ENCODE measurements around the gene MTHFD1L.
"Not testable (repeated sequence)": the region's sequence is repeated elsewhere in the genome, so short reads cannot be mapped to it uniquely, and the experiment has no call there.

MTHFD1L gene

GRCh38 chr6:151109869-151110575 lies 244.5 kb downstream of the MTHFD1L start:
- no peak overlapping the region for H3K4me2 ChIP-seq
- H2AFZ ChIP-seq (ENCODE audit: low read depth), result no peak overlapping the region
- H4K20me1 ChIP-seq (ENCODE audit: insufficient read depth), result no peaks in the 10 kb centered on the region
- no peak overlapping the region for H3K27ac ChIP-seq
- H3K79me2 ChIP-seq (ENCODE audit: insufficient read depth, low read depth), result no peaks in the 10 kb centered on the region
- no peak for TF ChIP-seq CTCF (conservative IDR thresholded peaks at IDR 0.05; ENCODE audit: low read depth, low read length)
- no peak overlapping the region for H3K9ac ChIP-seq
- no peaks in the 10 kb centered on the region for H3K36me3 ChIP-seq (ENCODE audit: insufficient read depth)
- no peak overlapping the region for H3K4me3 ChIP-seq (IDR thresholded peaks at IDR 0.05; ENCODE audit: insufficient read depth, low read depth, low read length)
- H3K4me1 ChIP-seq (ENCODE audit: low read depth, poor library complexity, severe bottlenecking), result no peaks in the 10 kb centered on the region
- H3K27me3 ChIP-seq (ENCODE audit: insufficient read depth, low read depth), result no peaks in the 10 kb centered on the region

GRCh38 chr6:151110576-151110905 lies 245.0 kb downstream of the MTHFD1L start:
- no peak for TF ChIP-seq CTCF (conservative IDR thresholded peaks at IDR 0.05; ENCODE audit: low read depth, low read length)
- Histone ChIP-seq H4K20me1 (ENCODE audit: insufficient read depth) (no peaks in the 10 kb centered on the region), H3K4me3 (IDR thresholded peaks at IDR 0.05; ENCODE audit: insufficient read depth, low read depth, low read length) (no peak overlapping the region), H3K27me3 (ENCODE audit: insufficient read depth, low read depth) (no peaks in the 10 kb centered on the region), H3K79me2 (ENCODE audit: insufficient read depth, low read depth) (no peaks in the 10 kb centered on the region), H3K9ac (no peak overlapping the region), H3K36me3 (ENCODE audit: insufficient read depth) (no peaks in the 10 kb centered on the region), H3K4me2 (no peak overlapping the region), H3K4me1 (ENCODE audit: low read depth, poor library complexity, severe bottlenecking) (no peaks in the 10 kb centered on the region), H2AFZ (ENCODE audit: low read depth) (no peak overlapping the region), H3K27ac (no peak overlapping the region)

GRCh38 chr6:151111670-151112069 lies 246.2 kb downstream of the MTHFD1L start:
- Histone ChIP-seq H3K4me2 (no peak overlapping the region), H3K4me1 (ENCODE audit: low read depth, poor library complexity, severe bottlenecking) (no peaks in the 10 kb centered on the region), H3K36me3 (ENCODE audit: insufficient read depth) (no peaks in the 10 kb centered on the region), H4K20me1 (ENCODE audit: insufficient read depth) (no peaks in the 10 kb centered on the region), H3K9ac (no peak overlapping the region), H3K79me2 (ENCODE audit: insufficient read depth, low read depth) (no peaks in the 10 kb centered on the region), H3K4me3 (IDR thresholded peaks at IDR 0.05; ENCODE audit: insufficient read depth, low read depth, low read length) (no peak overlapping the region), H3K27ac (no peak overlapping the region), H3K27me3 (ENCODE audit: insufficient read depth, low read depth) (no peaks in the 10 kb centered on the region), H2AFZ (ENCODE audit: low read depth) (no peak overlapping the region)
- TF ChIP-seq CTCF (conservative IDR thresholded peaks at IDR 0.05; ENCODE audit: low read depth, low read length), result no peak

GRCh38 chr6:151112130-151112529 lies 246.6 kb downstream of the MTHFD1L start:
- Histone ChIP-seq H3K36me3 (ENCODE audit: insufficient read depth) (no peaks in the 10 kb centered on the region), H3K79me2 (ENCODE audit: insufficient read depth, low read depth) (no peaks in the 10 kb centered on the region), H3K4me1 (ENCODE audit: low read depth, poor library complexity, severe bottlenecking) (no peaks in the 10 kb centered on the region), H3K9ac (no peak overlapping the region), H3K4me3 (IDR thresholded peaks at IDR 0.05; ENCODE audit: insufficient read depth, low read depth, low read length) (no peak overlapping the region), H3K27ac (no peak overlapping the region), H3K27me3 (ENCODE audit: insufficient read depth, low read depth) (no peaks in the 10 kb centered on the region), H4K20me1 (ENCODE audit: insufficient read depth) (no peaks in the 10 kb centered on the region), H3K4me2 (no peak overlapping the region), H2AFZ (ENCODE audit: low read depth) (no peak overlapping the region)
- no peak for TF ChIP-seq CTCF (conservative IDR thresholded peaks at IDR 0.05; ENCODE audit: low read depth, low read length)

- not testable (repeated sequence) for H3K4me2 ChIP-seq; H3K27ac ChIP-seq; H3K4me1 ChIP-seq (ENCODE audit: low read depth, poor library complexity, severe bottlenecking); H3K27me3 ChIP-seq (ENCODE audit: insufficient read depth, low read depth); H3K36me3 ChIP-seq (ENCODE audit: insufficient read depth); H3K79me2 ChIP-seq (ENCODE audit: insufficient read depth, low read depth); H2AFZ ChIP-seq (ENCODE audit: low read depth); H3K9ac ChIP-seq; H3K4me3 ChIP-seq (IDR thresholded peaks at IDR 0.05; ENCODE audit: insufficient read depth, low read depth, low read length); H4K20me1 ChIP-seq (ENCODE audit: insufficient read depth)
Measured at GRCh38 chr6:151112884-151113283, 247.4 kb downstream of the MTHFD1L start.

Measured in KMS-11 (cell line).